Transverse colon (tissue), 4 donors: ENCODE data around the gene UBE2J1. TPM values are rescaled to one million over a fixed set of nuclear protein-coding genes. Genes with fewer than 3 reads are reported as not detected.

ENCODE experiments used
- DNase-seq: peaks from one replicate; pipeline ENCODE4 v3.0.0-alpha.2; 2019
- H3K27ac ChIP-seq, 4 donors: fragments of 200-600 bp; sonication (generic); 2 replicates each; pipeline ENCODE4 v1.5.1; 2016 to 2018; ENCODE audit warnings: inconsistent platforms in 4 of 4
- H3K27me3 ChIP-seq: fragments of 200-600 bp; sonication (generic); 2 replicates; pipeline ENCODE4 v1.5.1; 2017; ENCODE audit warnings: inconsistent platforms
- H3K36me3 ChIP-seq, 4 donors: fragments of 200-600 bp; sonication (generic); 2 replicates each; pipeline ENCODE4 v1.5.1; 2017 to 2019; ENCODE audit warnings: inconsistent platforms in 4 of 4
- H3K4me1 ChIP-seq, 4 donors: fragments of 200-600 bp; sonication (generic); 2 replicates each; pipeline ENCODE4 v1.5.1; 2017 to 2020; ENCODE audit warnings: inconsistent platforms in 4 of 4
- H3K4me3 ChIP-seq, 4 donors: fragments of 200-600 bp; sonication (generic); 1 replicate in 1 of 4; 2 replicates in 3 of 4; pipeline versions ENCODE4 v1.5.1 to v1.6.1; 2017 to 2019; ENCODE audit warnings: inconsistent platforms in 4 of 4
- H3K9me3 ChIP-seq, 2 donors: fragments of 200-600 bp; sonication (generic); 2 replicates each; pipeline ENCODE4 v1.5.1; 2017 to 2019; ENCODE audit warnings: inconsistent platforms in 2 of 2
- CTCF ChIP-seq, 5 experiments: fragments of 200-600 bp in 3 of 5; fragments of 450-650 bp in 2 of 5; sonication (generic) in 3 of 5; IDR thresholded peaks; 1 replicate in 2 of 5; 2 replicates in 3 of 5; pipeline ENCODE4 v1.5.1; 2016 to 2017; ENCODE audit warnings: antibody characterized with exemption in 5 of 5, inconsistent platforms in 3 of 5, mild to moderate bottlenecking in 2 of 5, moderate library complexity in 1 of 5
- EP300 ChIP-seq: sonication (generic); formaldehyde crosslinking; IDR thresholded peaks from one replicate; pipeline ENCODE4 v1.6.1; 2017; ENCODE audit warnings: antibody characterized with exemption, low read depth
- POLR2A ChIP-seq: fragments of 450-650 bp; IDR thresholded peaks from one replicate; pipeline ENCODE4 v1.6.1; 2016; ENCODE audit warnings: antibody characterized with exemption, mild to moderate bottlenecking, moderate library complexity
- POLR2AphosphoS5 ChIP-seq, 3 donors: sonication (generic); formaldehyde crosslinking; IDR thresholded peaks; one replicate each; pipeline ENCODE4 v1.6.1; 2016; ENCODE audit warnings: antibody characterized with exemption in 3 of 3
- WGBS, 2 donors: methylation state at CpG; one replicate each; pipeline ENCODE4 v1.1.5; 2018; ENCODE audit warnings: low coverage in 1 of 2; 5-methylcytosine and 5-hydroxymethylcytosine counted together
- in situ Hi-C, 4 donors: fragments of 200-750 bp; cut with MboI; loops; one replicate each; pipeline versions ENCODE4 v1.15.0 to v1.15.1; 2017; ENCODE audit warnings: low sequenced_read_pairs in 3 of 4, low pct_ligation_motif_present in 1 of 4, low pct_unique_long_range_greater_than_20kb in 1 of 4
- intact Hi-C: fragments of 100-400 bp; cut with DNase I; formaldehyde crosslinking; loops from one replicate; pipeline ENCODE4 v1.15.1; 2023; ENCODE audit warnings: low total_unique reads
- total RNA-seq, 4 donors: library from RNA; depleted of rRNA; stranded (reverse); fragments of >200 nt; gene quantifications; one replicate each; pipeline ENCODE4 v1.1.0, GENCODE V29; 2016

Gene UBE2J1
- total RNA-seq, 4 donors from 2014 or later = 27.3 to 52.9 (median 38.2) TPM

DNA sequence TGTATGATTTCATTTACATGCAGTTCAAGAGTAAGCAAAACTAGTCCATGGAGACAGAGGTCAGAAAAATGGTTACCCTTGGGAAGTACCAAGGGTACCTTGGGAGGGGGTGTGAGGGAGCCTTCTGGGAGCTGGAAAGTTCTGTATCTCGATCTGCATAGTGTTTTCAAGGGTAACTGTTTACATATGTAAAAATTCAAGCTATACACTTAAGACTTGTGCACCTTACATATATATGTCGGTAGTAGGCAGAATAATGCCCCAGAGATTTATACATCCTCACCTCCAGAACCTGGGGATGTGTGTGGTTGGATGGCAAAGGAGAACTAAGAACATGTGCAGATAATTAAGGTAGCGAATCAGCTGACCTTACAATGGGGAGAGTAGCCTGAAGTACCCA lies 68.4 kb downstream of the UBE2J1 start:
- in situ Hi-C loops (no loop called here), intact Hi-C loops (no loop called here)
- DNase-seq = no peak
- Histone ChIP-seq H3K9me3 (no peaks in the 10 kb centered on the region), H3K27me3 (no peaks in the 10 kb centered on the region), H3K4me3 (no peak overlapping the region), H3K36me3 (no peaks in the 10 kb centered on the region), H3K4me1 (no peaks in the 10 kb centered on the region), H3K27ac (no peak overlapping the region)
- TF ChIP-seq CTCF (IDR thresholded peaks at IDR 0.05) = no peak
- TF ChIP-seq POLR2A = no peak
- no peak for TF ChIP-seq EP300
- no peak for TF ChIP-seq POLR2AphosphoS5 (IDR thresholded peaks at IDR 0.05)
- 84 to 85% methylated on average over 3 of the region's 3 CpGs for WGBS, 2 donors

DNA sequence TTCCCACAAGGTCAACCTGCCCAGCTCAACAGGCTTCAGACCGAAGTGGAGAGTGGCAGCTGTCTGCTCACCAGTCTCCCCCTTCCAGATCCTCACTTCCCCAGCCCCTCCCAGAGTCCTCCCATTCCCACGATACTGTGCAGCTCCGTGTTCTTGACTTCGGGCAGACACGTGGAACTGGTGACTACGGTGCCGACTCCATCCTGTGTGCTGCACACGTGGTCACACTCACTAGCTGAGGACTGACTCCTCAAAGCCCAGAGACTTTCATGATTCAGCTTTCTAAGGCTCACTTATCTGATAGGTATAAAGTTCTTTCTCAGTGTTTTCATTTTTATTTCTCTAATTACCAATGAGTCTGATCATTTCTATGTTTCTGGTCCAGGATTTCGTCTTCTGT lies 69.8 kb downstream of the UBE2J1 start:
- Histone ChIP-seq H3K36me3 (no peaks in the 10 kb centered on the region), H3K4me1 (no peaks in the 10 kb centered on the region), H3K4me3 (no peak overlapping the region), H3K9me3 (no peaks in the 10 kb centered on the region), H3K27ac (no peak overlapping the region), H3K27me3 (no peaks in the 10 kb centered on the region)
- intact Hi-C loops = no loop called here
- 89 to 96% methylated on average over 2 to 9 of the region's 9 CpGs for WGBS, 2 donors
- TF ChIP-seq EP300 (no peak), CTCF (IDR thresholded peaks at IDR 0.05) (no peak), POLR2A (no peak), POLR2AphosphoS5 (IDR thresholded peaks at IDR 0.05) (no peak)
- in situ Hi-C loops = no loop called here
- DNase-seq = no peak

GRCh38 chr6:89281779-89282246 lies 70.7 kb downstream of the UBE2J1 start:
- in situ Hi-C loops = no loop called here

DNA sequence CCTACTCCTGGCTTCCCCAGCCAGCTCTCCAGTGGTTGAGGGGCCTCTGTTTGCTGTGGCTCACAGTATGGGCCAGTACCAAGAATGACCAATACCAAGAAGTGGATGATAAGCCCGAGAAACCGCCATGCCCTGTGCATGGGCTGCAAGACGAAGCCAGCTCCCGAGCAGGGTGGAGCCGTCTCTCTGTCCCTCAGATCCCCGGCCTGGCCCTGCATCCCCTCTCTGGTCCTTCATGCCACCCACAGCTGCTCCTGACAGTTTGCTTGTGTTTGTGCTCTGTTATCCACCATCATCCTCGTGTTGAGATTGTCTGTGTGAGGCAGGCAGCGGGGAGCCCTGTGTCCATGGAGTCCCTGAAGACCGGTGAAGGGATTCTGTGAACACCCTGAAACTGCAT lies 73.6 kb downstream of the UBE2J1 start:
- WGBS, 2 donors = 80 to 93% methylated on average over 1 to 9 of the region's 9 CpGs
- in situ Hi-C loops = no loop called here

More at GRCh38 chr6:89281779-89282246, 70.7 kb downstream of the UBE2J1 start:
- Histone ChIP-seq H3K27me3 (no peaks in the 10 kb centered on the region), H3K9me3 (no peaks in the 10 kb centered on the region), H3K4me3 (no peak overlapping the region), H3K36me3 (no peaks in the 10 kb centered on the region), H3K27ac (no peak overlapping the region), H3K4me1 (no peaks in the 10 kb centered on the region)
- 69 to 83% methylated on average over 2 to 10 of the region's 10 CpGs for WGBS, 2 donors
- DNase-seq = peak; percentile 49
- TF ChIP-seq POLR2AphosphoS5 (IDR thresholded peaks at IDR 0.05) (no peak), CTCF (IDR thresholded peaks at IDR 0.05) (peak in 3 of 5 experiments; percentile 31 to 36 (median 35))
- intact Hi-C loops = no loop called here

More for the DNA sequence above, 73.6 kb downstream of the UBE2J1 start:
- Histone ChIP-seq H3K4me3 (no peak overlapping the region), H3K9me3 (no peaks in the 10 kb centered on the region), H3K27me3 (no peaks in the 10 kb centered on the region), H3K4me1 (no peaks in the 10 kb centered on the region), H3K27ac (no peak overlapping the region), H3K36me3 (no peaks in the 10 kb centered on the region)
- no peak for DNase-seq
- intact Hi-C loops = no loop called here
- no peak for TF ChIP-seq CTCF (IDR thresholded peaks at IDR 0.05)
- TF ChIP-seq POLR2AphosphoS5 (IDR thresholded peaks at IDR 0.05) = no peak
- TF ChIP-seq EP300 = no peak

Other genes starting within 250 kb of the UBE2J1 start
- not detected for gene SRSF12, start 234.7 kb downstream of the UBE2J1 start, total RNA-seq
- 10 to 100 TPM in 3 of 4 donors, 1 to 10 TPM in 1; 3.7 to 16.4 (median 12.4) TPM for gene PM20D2, start 206.7 kb downstream of the UBE2J1 start, total RNA-seq
- under 1 TPM in 1 of 4 donors, not detected in 3; 0.14 TPM for gene GABRR1, start 135.4 kb downstream of the UBE2J1 start, total RNA-seq
- 1 to 10 TPM in 3 of 4 donors, not detected in 1; 1.1 to 4.3 (median 1.2) TPM for gene GABRR2, start 37.4 kb downstream of the UBE2J1 start, total RNA-seq
- gene RRAGD, start 59.6 kb upstream of the UBE2J1 start, total RNA-seq = 1 to 10 TPM in 3 of 4 donors, under 1 TPM in 1; 0.80 to 7.0 (median 2.2) TPM
- gene ANKRD6, start 80.4 kb upstream of the UBE2J1 start, total RNA-seq = 1 to 10 TPM; 2.7 to 9.4 (median 6.6) TPM